HG02623 (cell line): ENCODE data around the gene IFT43.

Source experiments
- ATAC-seq: cut with Tn5 transposase; IDR thresholded peaks from one replicate; pipeline ENCODE4 v1.9.1; 2021; ENCODE audit warnings: moderate library complexity; ENCODE audit not compliant: unreplicated experiment

IFT43 gene

GRCh38 chr14:75985618-75986438 is at the start of gene IFT43:
TSS of gene IFT43 (plus strand) at chr14:75985763. CDS start at chr14:75985787, 24 bp downstream.
- ATAC-seq, result no peak

GRCh38 chr14:75939200-75939599 is 46.4 kb upstream of the IFT43 start:
- ATAC-seq, result no peak

- ATAC-seq, result no peak
These were observed 44.5 kb upstream of the IFT43 start for GRCh38 chr14:75941030-75941429.

- ATAC-seq, result no peak
These were observed 40.8 kb upstream of the IFT43 start for GRCh38 chr14:75944607-75945241.

- ATAC-seq, result no peak
These were observed 38.8 kb upstream of the IFT43 start for GRCh38 chr14:75946785-75947184.

- ATAC-seq, result no peak
These were observed 33.1 kb upstream of the IFT43 start for GRCh38 chr14:75952489-75952888.

- no peak for ATAC-seq
These were observed 26.5 kb upstream of the IFT43 start for GRCh38 chr14:75959031-75959430.

- ATAC-seq, result no peak
These were observed 25.3 kb upstream of the IFT43 start for GRCh38 chr14:75960231-75960630.

- no peak for ATAC-seq
These were observed 23.9 kb upstream of the IFT43 start for GRCh38 chr14:75961662-75962061.

GRCh38 chr14:75967866-75968265 is 17.7 kb upstream of the IFT43 start:
- no peak for ATAC-seq

- no peak for ATAC-seq
These were observed 17.1 kb upstream of the IFT43 start for GRCh38 chr14:75968456-75968855.

- no peak for ATAC-seq
These were observed 16.4 kb upstream of the IFT43 start for GRCh38 chr14:75969126-75969525.

- ATAC-seq, result no peak
These were observed 15.7 kb upstream of the IFT43 start for GRCh38 chr14:75969891-75970290.

- ATAC-seq, result no peak
These were observed 14.6 kb upstream of the IFT43 start for GRCh38 chr14:75970989-75971388.

GRCh38 chr14:75971509-75971908 is 14.1 kb upstream of the IFT43 start:
- no peak for ATAC-seq

- no peak for ATAC-seq
These were observed 12.7 kb upstream of the IFT43 start for GRCh38 chr14:75972801-75973421.

- no peak for ATAC-seq
These were observed 8.6 kb upstream of the IFT43 start for GRCh38 chr14:75976826-75977581.

- no peak for ATAC-seq
These were observed 8.0 kb upstream of the IFT43 start for GRCh38 chr14:75977582-75977943.

- no peak for ATAC-seq
These were observed 7.3 kb upstream of the IFT43 start for GRCh38 chr14:75978249-75978731.

GRCh38 chr14:75979071-75979571 is 6.4 kb upstream of the IFT43 start:
- ATAC-seq, result no peak
